IMR-90 (cell line): ENCODE measurements around the gene EPB41L5. TPM values are rescaled to one million over a fixed set of nuclear protein-coding genes. Genes with fewer than 3 reads are reported as not detected.

ENCODE experiments used
- ATAC-seq: fragments of 200-7000 bp; cut with Tn5 transposase; 2 replicates; pipeline ENCODE4 v1.9.1; 2020; ENCODE audit warnings: low read depth, mild to moderate bottlenecking, moderate library complexity
- BruUV-seq: library from RNA; stranded (reverse); fragments of 400-500 nt; replicated peaks from 2 replicates; lab custom pipeline; 2021; lab: Mats Ljungman, UMichigan
- CTCF ChIA-PET: fragments of 300-600 bp; formaldehyde crosslinking; extraction: SDS; loops from one replicate; lab custom pipeline; 2021; ENCODE audit warnings: antibody characterized with exemption; lab: Yijun Ruan, JAX
- POLR2A ChIA-PET: fragments of 300-600 bp; sonication (Branson Sonifier 250); formaldehyde crosslinking; loops from one replicate; lab custom pipeline; 2022; ENCODE audit warnings: antibody characterized with exemption; ENCODE audit not compliant: unreplicated experiment; lab: Charles Lee
- DNase-seq: peaks from one replicate; pipeline ENCODE4 v3.0.0; 2013
- H2AFZ ChIP-seq: replicated peaks from 2 replicates; pipeline ENCODE3; 2013; ENCODE audit warnings: low read length, mild to moderate bottlenecking; ENCODE audit not compliant: poor library complexity
- H2AK5ac ChIP-seq: 2 replicates; pipeline ENCODE4 v1.6.1; 2013; ENCODE audit warnings: low read depth, low read length, inconsistent platforms
- H2AK9ac ChIP-seq: replicated peaks from 2 replicates; pipeline ENCODE3; 2013; ENCODE audit warnings: mild to moderate bottlenecking, low read depth, low read length, moderate library complexity; ENCODE audit not compliant: poor library complexity
- H2BK120ac ChIP-seq: 2 replicates; pipeline ENCODE4 v1.6.1; 2013; ENCODE audit warnings: low read depth, low read length, inconsistent platforms
- H2BK15ac ChIP-seq: 3 replicates; pipeline ENCODE4 v1.6.1; 2013; ENCODE audit warnings: low read depth, low read length, inconsistent platforms
- H2BK20ac ChIP-seq: 2 replicates; pipeline ENCODE4 v1.6.1; 2013; ENCODE audit warnings: low read depth, mild to moderate bottlenecking, inconsistent platforms, low read length, moderate library complexity
- H2BK5ac ChIP-seq: 2 replicates; pipeline ENCODE4 v1.6.1; 2013; ENCODE audit warnings: mild to moderate bottlenecking, low read depth, low read length, inconsistent platforms; ENCODE audit not compliant: poor library complexity, severe bottlenecking
- H3K14ac ChIP-seq: replicated peaks from 2 replicates; pipeline ENCODE4 v1.6.1; 2013; ENCODE audit warnings: low read depth, low read length, inconsistent platforms
- H3K18ac ChIP-seq: 2 replicates; pipeline ENCODE4 v1.6.1; 2013; ENCODE audit warnings: low read depth, low read length, control low read depth
- H3K23ac ChIP-seq: 2 replicates; pipeline ENCODE4 v1.6.1; 2013; ENCODE audit warnings: low read depth, low read length, inconsistent platforms
- H3K27ac ChIP-seq: 2 replicates; pipeline ENCODE4 v1.5.1; 2013; ENCODE audit warnings: mild to moderate bottlenecking, control low read depth, low read length; ENCODE audit not compliant: insufficient read depth
- H3K27me3 ChIP-seq: 2 replicates; pipeline ENCODE4 v1.6.1; 2013; ENCODE audit warnings: low read length; ENCODE audit not compliant: control insufficient read depth, insufficient read depth
- H3K36me3 ChIP-seq: 2 replicates; pipeline ENCODE4 v1.6.1; 2013; ENCODE audit warnings: low read length, mixed read lengths; ENCODE audit not compliant: control insufficient read depth, insufficient read depth
- H3K4ac ChIP-seq: 2 replicates; pipeline ENCODE4 v1.6.1; 2013; ENCODE audit warnings: low read depth, low read length, inconsistent platforms
- H3K4me1 ChIP-seq: 2 replicates; pipeline ENCODE4 v1.6.1; 2013; ENCODE audit warnings: low read length, mixed read lengths; ENCODE audit not compliant: control insufficient read depth, insufficient read depth
- H3K4me2 ChIP-seq: 2 replicates; pipeline ENCODE4 v1.6.1; 2013; ENCODE audit warnings: low read depth, mild to moderate bottlenecking, control low read depth, low read length, moderate library complexity
- H3K4me3 ChIP-seq: 2 replicates; pipeline ENCODE4 v1.5.1; 2013; ENCODE audit warnings: low read depth, mild to moderate bottlenecking, control low read depth, low read length, moderate library complexity; ENCODE audit not compliant: insufficient read depth
- H3K56ac ChIP-seq: 2 replicates; pipeline ENCODE4 v1.6.1; 2013; ENCODE audit warnings: low read length, inconsistent platforms; ENCODE audit not compliant: insufficient read depth; ENCODE audit errors: extremely low read depth
- H3K79me1 ChIP-seq, 2 experiments: 2 replicates each; pipeline ENCODE4 v1.6.1; 2013; ENCODE audit warnings: low read length in 2 of 2, inconsistent platforms in 1 of 2, low read depth in 1 of 2
- H3K9ac ChIP-seq: 2 replicates; pipeline ENCODE4 v1.6.1; 2013; ENCODE audit warnings: low read depth, low read length, control low read depth
- H3K9me1 ChIP-seq: 2 replicates; pipeline ENCODE4 v1.6.1; 2013; ENCODE audit warnings: low read length, inconsistent platforms; ENCODE audit not compliant: insufficient read depth
- H3K9me3 ChIP-seq: 2 replicates; pipeline ENCODE4 v1.6.1; 2013; ENCODE audit warnings: low read length; ENCODE audit not compliant: control insufficient read depth, insufficient read depth
- H4K20me1 ChIP-seq: 2 replicates; pipeline ENCODE4 v1.6.1; 2013; ENCODE audit warnings: low read length, inconsistent platforms; ENCODE audit not compliant: insufficient read depth
- H4K5ac ChIP-seq: 2 replicates; pipeline ENCODE4 v1.6.1; 2013; ENCODE audit warnings: mild to moderate bottlenecking, low read depth, low read length, control low read depth
- H4K8ac ChIP-seq, 2 experiments: 2 replicates each; pipeline ENCODE4 v1.6.1; 2013; ENCODE audit warnings: low read depth in 2 of 2, low read length in 2 of 2, control low read depth in 1 of 2, inconsistent platforms in 1 of 2
- H4K91ac ChIP-seq: 2 replicates; pipeline ENCODE4 v1.6.1; 2013; ENCODE audit warnings: low read depth, low read length, inconsistent platforms; ENCODE audit not compliant: insufficient read depth
- CHD1 ChIP-seq: IDR thresholded peaks from 2 replicates; pipeline ENCODE4 v1.6.1; 2012; ENCODE audit warnings: low read depth, low read length, improper control_type of control experiment
- FOS ChIP-seq: fragments of 150-350 bp; IDR thresholded peaks from 2 replicates; pipeline ENCODE4 v1.6.1; 2016; ENCODE audit warnings: low read depth, low read length
- MXI1 ChIP-seq: IDR thresholded peaks from 2 replicates; pipeline ENCODE4 v1.6.1; 2012; ENCODE audit warnings: low read depth, mild to moderate bottlenecking, low read length, moderate library complexity, borderline replicate concordance
- RAD21 ChIP-seq: IDR thresholded peaks from 2 replicates; pipeline ENCODE4 v1.6.1; 2012; ENCODE audit warnings: low read length, improper control_type of control experiment
- WGBS, 2 experiments: methylation state at CpG; one replicate each; pipeline versions ENCODE4 v1.1.5 to v1.1.7; 2013; ENCODE audit warnings: missing lambda C conversion rate in 2 of 2; ENCODE audit not compliant: insufficient read length in 1 of 2; ENCODE audit errors: extremely low coverage in 2 of 2; 5-methylcytosine and 5-hydroxymethylcytosine counted together
- dilution Hi-C: fragments of 300-500 bp; cut with HindIII; formaldehyde crosslinking; loops from one replicate; pipeline ENCODE4 v1.14.3; 2018; ENCODE audit warnings: low sequenced_read_pairs; ENCODE audit not compliant: unreplicated experiment
- in situ Hi-C: fragments of 300-500 bp; cut with MboI; formaldehyde crosslinking; loops from 3 replicates; pipeline ENCODE4 v1.14.3; 2019; ENCODE audit warnings: low sequenced_read_pairs, inconsistent platforms, mixed read lengths
- intact Hi-C: fragments of 100-400 bp; cut with micrococcal nuclease; formaldehyde crosslinking; loops from 2 replicates; pipeline ENCODE4 v1.10.0; 2022
- polyA plus RNA-seq, 3 experiments: library from polyadenylated mRNA; depleted of rRNA; stranded (reverse); fragments of >200 nt; gene quantifications; 2 replicates each; pipeline ENCODE4 v1.2.3, GENCODE V29; 2012; ENCODE audit warnings: low replicate concordance in 1 of 3
- total RNA-seq: library from RNA; depleted of rRNA; stranded (reverse); fragments of >200 nt; gene quantifications from 2 replicates; pipeline ENCODE4 v1.2.3, GENCODE V29; 2012
- TF ChIP-seq, protein P1 (sequence below): fragments of 150-350 bp; IDR thresholded peaks from 2 replicates; pipeline ENCODE4 v1.6.1; 2017; ENCODE audit warnings: mild to moderate bottlenecking, antibody characterized with exemption, low read length, low read depth

The EPB41L5 gene
- total and polyA plus RNA-seq, 2 of the 4 experiments (the other 2 are of a cell fraction) = 5.1 to 10.6 TPM

DNA sequence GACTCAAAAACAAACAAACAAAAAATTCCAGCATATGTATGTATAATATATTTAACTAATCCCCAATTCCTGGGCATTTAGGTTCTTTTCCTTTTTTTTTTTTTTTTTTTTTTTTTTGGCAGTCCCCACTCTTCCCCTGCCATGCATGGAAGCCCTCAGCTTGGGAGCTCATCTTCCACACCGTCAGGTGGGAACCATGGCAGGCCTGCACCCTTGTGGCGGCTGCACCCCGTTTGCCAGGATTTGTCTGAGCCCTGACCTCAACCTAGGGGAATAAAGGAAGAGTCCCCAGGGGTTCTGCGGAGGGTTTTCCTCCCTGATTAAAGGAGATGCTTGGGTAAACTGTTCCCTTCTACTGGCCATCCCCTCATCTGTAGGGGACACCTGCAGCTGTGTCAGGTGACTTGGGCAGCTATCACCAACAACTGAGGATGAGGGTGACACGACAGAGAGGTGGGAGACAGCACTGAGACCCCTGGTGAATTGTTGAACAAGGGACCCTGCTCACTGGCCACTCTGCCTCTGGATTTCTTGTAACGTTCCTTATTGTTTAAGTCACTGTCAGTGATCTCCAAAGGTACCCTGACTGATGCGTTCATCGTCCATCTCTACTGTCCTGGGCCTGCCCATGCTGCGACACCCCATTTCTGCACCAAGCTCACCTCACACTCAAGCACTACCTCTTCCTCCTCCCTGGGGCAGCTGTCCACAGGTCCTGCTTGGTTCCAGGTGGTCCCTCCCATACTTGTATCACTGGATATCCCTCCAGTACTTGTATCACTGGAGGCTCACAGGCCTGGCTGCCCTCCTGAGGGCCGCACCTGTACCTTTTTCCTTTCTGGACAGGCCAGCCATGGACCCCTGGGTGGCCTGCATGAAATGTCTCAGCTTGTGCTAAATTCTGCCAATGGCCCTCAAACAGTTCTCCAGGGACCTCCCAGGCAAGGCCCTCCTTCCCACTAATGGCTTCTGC lies 195.8 kb downstream of the EPB41L5 start:
- POLR2A ChIA-PET = no interaction called here
- 77% methylated on average over 3 of the region's 10 CpGs; no CpG with 5 or more reads in 1 of the 2 experiments for WGBS, 2 experiments
- no TSS peak for BruUV-seq
- Histone ChIP-seq H3K4me3 (no peak overlapping the region), H2AK5ac (no peak overlapping the region), H2BK120ac (no peak overlapping the region), H2BK5ac (no peak overlapping the region), H3K14ac (no peak overlapping the region), H3K4me1 (no peaks in the 10 kb centered on the region), H3K23ac (no peak overlapping the region), H3K4ac (no peak overlapping the region), H3K9ac (no peak overlapping the region), H3K9me3 (no peaks in the 10 kb centered on the region), H2BK20ac (no peak overlapping the region), H2AFZ (no peak overlapping the region), H3K27me3 (peaks cover under 1% of the 10 kb centered on the region; the same call in 1 of the 2 replicates), H3K9me1 (no peaks in the 10 kb centered on the region), H3K56ac (no peak overlapping the region), H4K8ac (no peak overlapping the region), H4K20me1 (no peaks in the 10 kb centered on the region; the same call in 1 of the 2 replicates), H3K27ac (no peak overlapping the region), H3K36me3 (no peaks in the 10 kb centered on the region), H2AK9ac (no peak overlapping the region), H4K91ac (no peak overlapping the region), H3K18ac (no peak overlapping the region), H3K4me2 (no peak overlapping the region), H4K5ac (no peak overlapping the region), H3K79me1 (no peaks in the 10 kb centered on the region), H2BK15ac (no peak overlapping the region)
- in situ Hi-C loops (no loop called here), intact Hi-C loops (no loop called here), dilution Hi-C loops (no loop called here)
- no peak for TF ChIP-seq RAD21
- no peak for TF ChIP-seq FOS
- TF ChIP-seq, protein P1, sequence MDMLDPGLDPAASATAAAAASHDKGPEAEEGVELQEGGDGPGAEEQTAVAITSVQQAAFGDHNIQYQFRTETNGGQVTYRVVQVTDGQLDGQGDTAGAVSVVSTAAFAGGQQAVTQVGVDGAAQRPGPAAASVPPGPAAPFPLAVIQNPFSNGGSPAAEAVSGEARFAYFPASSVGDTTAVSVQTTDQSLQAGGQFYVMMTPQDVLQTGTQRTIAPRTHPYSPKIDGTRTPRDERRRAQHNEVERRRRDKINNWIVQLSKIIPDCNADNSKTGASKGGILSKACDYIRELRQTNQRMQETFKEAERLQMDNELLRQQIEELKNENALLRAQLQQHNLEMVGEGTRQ = no peak
- no peak for TF ChIP-seq CHD1
- no peak for TF ChIP-seq MXI1
- CTCF ChIA-PET = no interaction called here
- no peak for ATAC-seq
- no peak for DNase-seq
